Hepatocyte (in vitro differentiated cells): ENCODE data around the gene TRPC3. TPM values are rescaled to one million over a fixed set of nuclear protein-coding genes. Genes with fewer than 3 reads are reported as not detected.

Experiments
- DNase-seq: peaks from one replicate; pipeline ENCODE4 v3.0.0-alpha.2; 2016; ENCODE audit warnings: low spot score
- H2AFZ ChIP-seq: fragments of 200-600 bp; sonication (generic); 2 replicates; pipeline ENCODE4 v1.6.0; 2016; ENCODE audit warnings: antibody characterized with exemption, mild to moderate bottlenecking
- H3K27ac ChIP-seq: fragments of 200-600 bp; sonication (generic); 2 replicates; pipeline ENCODE4 v1.5.1; 2016; ENCODE audit warnings: mild to moderate bottlenecking
- H3K27me3 ChIP-seq: fragments of 200-600 bp; sonication (generic); 2 replicates; pipeline ENCODE4 v1.6.1; 2016
- H3K36me3 ChIP-seq: fragments of 200-600 bp; sonication (generic); replicated peaks from 2 replicates; pipeline ENCODE4 v1.5.1; 2016; ENCODE audit warnings: low read depth; ENCODE audit not compliant: insufficient read depth
- H3K4me1 ChIP-seq: fragments of 200-600 bp; sonication (generic); 2 replicates; pipeline ENCODE4 v1.5.1; 2016; ENCODE audit warnings: mild to moderate bottlenecking, moderate library complexity; ENCODE audit not compliant: insufficient read depth
- H3K4me2 ChIP-seq: fragments of 200-600 bp; sonication (generic); 2 replicates; pipeline ENCODE4 v1.6.0; 2016
- H3K4me3 ChIP-seq: fragments of 200-600 bp; sonication (generic); 2 replicates; pipeline ENCODE4 v1.5.1; 2016; ENCODE audit warnings: mild to moderate bottlenecking
- H3K79me2 ChIP-seq: fragments of 200-600 bp; sonication (generic); 2 replicates; pipeline ENCODE4 v1.6.0; 2017; ENCODE audit warnings: mild to moderate bottlenecking
- H3K9me2 ChIP-seq: fragments of 200-600 bp; sonication (generic); replicated peaks from 2 replicates; pipeline ENCODE4 v1.6.0; 2017; ENCODE audit warnings: mild to moderate bottlenecking; ENCODE audit not compliant: insufficient read depth
- H3K9me3 ChIP-seq: fragments of 200-600 bp; sonication (generic); 2 replicates; pipeline ENCODE4 v1.5.1; 2016; ENCODE audit warnings: low read depth, mild to moderate bottlenecking
- H4K20me1 ChIP-seq: fragments of 200-600 bp; sonication (generic); 2 replicates; pipeline ENCODE4 v1.6.0; 2016; ENCODE audit warnings: mild to moderate bottlenecking; ENCODE audit not compliant: insufficient read depth, poor library complexity, severe bottlenecking
- EZH2 ChIP-seq: fragments of 200-600 bp; sonication (generic); IDR thresholded peaks from 2 replicates; pipeline ENCODE4 v1.6.1; 2016; ENCODE audit warnings: antibody characterized with exemption, mild to moderate bottlenecking, borderline replicate concordance
- EZH2phosphoT487 ChIP-seq: fragments of 200-600 bp; sonication (generic); IDR thresholded peaks from one replicate; pipeline ENCODE4 v1.6.1; 2018; ENCODE audit warnings: antibody characterized with exemption, mild to moderate bottlenecking, low read depth, moderate library complexity; ENCODE audit not compliant: unreplicated experiment, severe bottlenecking
- WGBS: methylation state at CpG from one replicate; pipeline ENCODE4 v1.1.6; 2016; ENCODE audit warnings: low lambda C conversion rate; ENCODE audit errors: missing lambda C conversion rate; 5-methylcytosine and 5-hydroxymethylcytosine counted together
- polyA plus RNA-seq: library from polyadenylated mRNA; unstranded; fragments of >200 nt; fragmentation: Nextera tagmentation; extraction: Ambion mirVana; gene quantifications from 2 replicates; pipeline ENCODE4 v1.2.1, GENCODE V29; 2016
- total RNA-seq: library from RNA; depleted of rRNA; stranded (reverse); fragments of >200 nt; gene quantifications from 2 replicates; pipeline ENCODE4 v1.2.3, GENCODE V29; 2014
- TF ChIP-seq, protein P1 (sequence below): fragments of 200-600 bp; sonication (generic); IDR thresholded peaks from 2 replicates; pipeline ENCODE4 v1.5.1; 2016; ENCODE audit warnings: antibody characterized with exemption, mild to moderate bottlenecking; ENCODE audit not compliant: poor library complexity

TRPC3 gene
- total and polyA plus RNA-seq, 2 experiments from 2014 or later: 1.9 to 2.2 TPM

DNA sequence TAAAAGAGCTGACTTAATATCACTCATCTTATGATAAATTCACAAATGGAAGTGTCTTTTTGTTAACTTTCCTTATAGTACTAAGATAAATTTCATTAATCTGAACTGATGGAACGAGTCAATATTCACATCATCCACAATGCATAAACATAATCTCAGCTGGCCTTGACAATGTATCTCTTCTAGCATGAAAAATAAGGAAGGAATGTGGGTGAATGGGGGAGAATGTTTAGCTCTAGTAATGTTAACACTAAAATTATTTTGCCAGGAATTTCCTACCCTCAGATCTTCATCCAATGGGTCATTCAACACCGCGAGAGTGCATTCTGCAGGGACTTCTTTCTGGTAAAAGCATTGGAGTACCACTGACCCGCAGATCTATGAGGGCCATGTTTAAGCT is 15.8 kb downstream of the TRPC3 start:
- no peaks in the 10 kb centered on the region for H3K79me2 ChIP-seq
- H3K9me2 ChIP-seq: no peaks in the 10 kb centered on the region
- no peak overlapping the region for H3K4me2 ChIP-seq
- H3K36me3 ChIP-seq: no peaks in the 10 kb centered on the region
- 81% methylated on average over 4 of the region's 4 CpGs for WGBS
- H3K9me3 ChIP-seq: no peaks in the 10 kb centered on the region
- H3K4me3 ChIP-seq: no peak overlapping the region
- H2AFZ ChIP-seq: no peak overlapping the region
- H4K20me1 ChIP-seq: no peaks in the 10 kb centered on the region
- DNase-seq: no peak
- peaks cover 10% of the 10 kb centered on the region for H3K4me1 ChIP-seq
- H3K27me3 ChIP-seq: no peaks in the 10 kb centered on the region
- no peak for TF ChIP-seq EZH2
- TF ChIP-seq, protein P1, sequence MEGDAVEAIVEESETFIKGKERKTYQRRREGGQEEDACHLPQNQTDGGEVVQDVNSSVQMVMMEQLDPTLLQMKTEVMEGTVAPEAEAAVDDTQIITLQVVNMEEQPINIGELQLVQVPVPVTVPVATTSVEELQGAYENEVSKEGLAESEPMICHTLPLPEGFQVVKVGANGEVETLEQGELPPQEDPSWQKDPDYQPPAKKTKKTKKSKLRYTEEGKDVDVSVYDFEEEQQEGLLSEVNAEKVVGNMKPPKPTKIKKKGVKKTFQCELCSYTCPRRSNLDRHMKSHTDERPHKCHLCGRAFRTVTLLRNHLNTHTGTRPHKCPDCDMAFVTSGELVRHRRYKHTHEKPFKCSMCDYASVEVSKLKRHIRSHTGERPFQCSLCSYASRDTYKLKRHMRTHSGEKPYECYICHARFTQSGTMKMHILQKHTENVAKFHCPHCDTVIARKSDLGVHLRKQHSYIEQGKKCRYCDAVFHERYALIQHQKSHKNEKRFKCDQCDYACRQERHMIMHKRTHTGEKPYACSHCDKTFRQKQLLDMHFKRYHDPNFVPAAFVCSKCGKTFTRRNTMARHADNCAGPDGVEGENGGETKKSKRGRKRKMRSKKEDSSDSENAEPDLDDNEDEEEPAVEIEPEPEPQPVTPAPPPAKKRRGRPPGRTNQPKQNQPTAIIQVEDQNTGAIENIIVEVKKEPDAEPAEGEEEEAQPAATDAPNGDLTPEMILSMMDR: no peak
- TF ChIP-seq EZH2phosphoT487: no peak
- no peak overlapping the region for H3K27ac ChIP-seq

GRCh38 chr4:121934635-121935034 is 17.2 kb downstream of the TRPC3 start:
- no peak overlapping the region for H3K4me2 ChIP-seq
- H3K79me2 ChIP-seq: no peaks in the 10 kb centered on the region
- no peak overlapping the region for H3K4me3 ChIP-seq
- no peaks in the 10 kb centered on the region for H3K27me3 ChIP-seq
- no peaks in the 10 kb centered on the region for H3K9me2 ChIP-seq
- H3K4me1 ChIP-seq: peaks cover 4% of the 10 kb centered on the region
- DNase-seq: no peak
- WGBS: 86% methylated on average over 1 of the region's 1 CpG
- H3K9me3 ChIP-seq: no peaks in the 10 kb centered on the region
- H2AFZ ChIP-seq: no peak overlapping the region
- H4K20me1 ChIP-seq: no peaks in the 10 kb centered on the region
- H3K36me3 ChIP-seq: no peaks in the 10 kb centered on the region
- H3K27ac ChIP-seq: no peak overlapping the region
- TF ChIP-seq EZH2: no peak
- no peak for TF ChIP-seq EZH2phosphoT487
- TF ChIP-seq, protein P1: no peak

DNA sequence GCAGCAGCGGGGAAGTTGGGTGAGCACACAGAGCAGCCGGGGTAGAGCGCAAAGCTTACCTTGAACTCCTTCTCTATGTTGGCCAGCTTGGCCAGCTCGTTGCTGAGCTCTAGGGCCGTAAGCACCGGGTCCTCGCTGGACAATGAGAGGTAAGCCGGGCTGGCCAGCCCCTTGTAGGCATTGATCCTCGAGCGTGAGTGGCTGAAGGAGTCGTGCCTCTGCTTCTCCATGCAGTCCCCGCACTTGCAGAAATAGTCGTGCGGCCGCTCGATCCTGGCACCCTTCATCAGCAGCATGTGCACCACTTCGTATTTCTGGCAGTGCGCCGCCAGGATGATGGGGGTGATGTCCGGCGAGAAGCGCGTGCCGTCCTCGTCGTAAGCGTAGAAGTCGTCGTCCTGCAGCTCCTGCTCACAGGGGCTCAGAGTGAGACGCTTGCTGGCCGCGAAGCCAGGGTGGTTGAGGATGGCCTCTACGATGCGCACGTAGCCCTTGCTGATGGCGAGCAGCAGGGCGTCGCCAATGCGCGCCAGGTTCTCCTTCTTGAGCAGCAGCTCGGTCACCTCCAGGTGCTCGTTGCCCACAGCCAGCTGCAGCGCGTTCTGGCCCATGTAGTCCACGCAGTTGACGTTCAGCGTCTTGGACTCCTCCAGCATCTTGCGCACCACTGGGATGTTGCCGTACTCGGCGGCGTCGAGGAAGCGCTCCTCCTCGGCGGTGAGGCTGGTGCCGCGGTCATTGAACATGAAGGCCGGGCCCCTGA is 19.5 kb downstream of the TRPC3 start:
- 97% methylated on average over 59 of the region's 59 CpGs for WGBS
- Histone ChIP-seq H3K4me1 (peaks cover under 1% of the 10 kb centered on the region), H3K9me2 (no peaks in the 10 kb centered on the region), H3K36me3 (no peaks in the 10 kb centered on the region), H2AFZ (no peak overlapping the region), H3K9me3 (no peaks in the 10 kb centered on the region), H3K27ac (no peak overlapping the region), H3K79me2 (no peaks in the 10 kb centered on the region), H3K4me3 (no peak overlapping the region), H3K27me3 (no peaks in the 10 kb centered on the region), H3K4me2 (no peak overlapping the region), H4K20me1 (no peaks in the 10 kb centered on the region)
- TF ChIP-seq EZH2phosphoT487: no peak
- TF ChIP-seq, protein P1: no peak
- DNase-seq: no peak
